ENCODE measurements around the gene PRUNE2.

PRUNE2 gene

DNA sequence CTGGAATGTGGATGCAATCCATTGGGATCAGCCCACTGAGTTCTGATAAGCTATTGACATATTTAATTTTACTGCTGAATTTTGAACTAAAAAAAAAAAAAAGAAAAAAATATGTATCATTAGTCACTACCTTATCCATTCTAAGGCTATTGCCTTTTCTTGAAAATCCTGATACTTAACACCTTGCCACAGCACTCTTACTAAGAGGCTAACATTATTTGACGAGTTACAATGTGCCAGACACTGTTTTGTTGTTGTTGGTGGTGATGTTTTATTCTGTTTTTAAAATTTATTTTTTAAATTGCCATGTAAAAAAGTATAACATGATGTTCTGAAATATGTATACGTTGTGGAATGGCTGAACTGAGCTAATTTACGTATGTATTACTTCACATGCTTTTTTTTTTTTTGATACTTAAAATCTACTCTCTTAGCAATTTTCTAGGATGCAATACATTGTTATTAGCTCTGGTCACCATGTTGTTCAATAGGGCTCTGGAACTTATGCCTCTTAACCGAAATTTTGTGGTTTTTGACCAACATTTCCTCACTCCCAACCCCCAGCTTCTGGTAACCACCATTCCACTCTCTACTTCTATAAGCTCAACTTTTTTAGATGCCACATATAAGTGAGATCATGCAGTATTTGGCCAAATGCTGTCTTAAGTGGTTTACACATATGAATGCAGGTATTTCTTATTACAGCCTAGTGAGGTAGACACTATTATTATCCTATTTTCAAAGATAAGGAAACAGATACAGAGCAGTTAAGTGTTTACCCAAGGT, 276.5 kb downstream of the PRUNE2 start:
- no peak for DNase-seq (ENCODE audit: low read depth, low spot score)

DNA sequence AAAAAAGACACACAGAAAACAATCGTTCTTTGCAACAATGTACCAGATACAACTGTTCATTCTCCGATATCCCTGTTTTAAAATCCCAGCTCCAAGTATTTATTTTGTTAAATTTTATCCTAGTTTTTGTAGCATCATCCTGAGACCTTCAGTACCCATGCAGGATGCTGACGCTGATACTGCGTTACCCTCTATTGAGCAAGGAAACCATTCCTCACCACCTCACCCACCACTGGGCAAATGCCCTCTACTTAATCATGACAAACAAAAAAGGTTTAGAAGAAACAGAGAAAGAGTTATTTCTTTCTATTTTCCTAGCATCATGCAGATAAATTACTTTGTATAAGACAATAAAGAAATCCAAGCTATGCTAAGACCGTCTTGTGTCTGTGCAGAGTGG, 277.8 kb downstream of the PRUNE2 start:
- DNase-seq (ENCODE audit: low read depth, low spot score) = no peak

DNA sequence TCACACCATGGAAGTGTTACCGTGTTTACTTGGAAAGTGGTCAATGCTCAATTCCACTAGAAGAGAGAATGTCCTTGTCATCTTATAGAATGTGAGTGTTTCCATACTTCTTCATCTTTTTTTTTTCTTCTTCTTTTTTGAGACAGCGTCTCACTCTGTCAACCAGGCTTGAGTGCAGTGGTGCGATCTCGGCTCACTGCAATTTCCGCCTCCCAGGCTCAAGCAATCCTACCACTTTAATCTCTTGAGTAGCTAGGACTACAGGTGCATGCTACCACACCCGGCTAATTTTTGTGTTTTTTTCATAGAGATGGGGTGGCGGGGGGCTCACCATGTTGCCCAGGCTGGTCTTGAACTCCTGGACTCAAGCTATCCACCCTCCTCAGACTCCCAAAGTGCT, 278.9 kb downstream of the PRUNE2 start:
- DNase-seq (ENCODE audit: low read depth, low spot score) = no peak

DNA sequence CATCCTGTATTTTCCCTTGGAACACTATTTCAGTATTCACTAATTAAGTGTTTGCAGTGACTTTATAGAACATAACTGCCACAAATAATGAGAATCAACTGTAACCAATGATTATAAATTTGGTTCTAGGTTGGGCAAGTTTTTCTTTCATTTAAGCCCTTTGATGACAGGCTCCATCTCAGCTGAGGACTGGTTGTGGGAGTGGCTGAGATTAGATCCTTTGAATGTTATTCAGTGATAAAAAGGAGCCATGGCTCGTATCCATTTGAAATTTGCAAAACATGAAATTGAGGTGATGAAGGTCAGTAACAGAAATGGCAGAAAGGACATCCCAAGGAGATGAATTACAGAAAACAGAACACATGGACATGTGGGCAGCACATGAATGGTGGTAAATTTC, 279.8 kb downstream of the PRUNE2 start:
- no peak for DNase-seq (ENCODE audit: low read depth, low spot score)

DNA sequence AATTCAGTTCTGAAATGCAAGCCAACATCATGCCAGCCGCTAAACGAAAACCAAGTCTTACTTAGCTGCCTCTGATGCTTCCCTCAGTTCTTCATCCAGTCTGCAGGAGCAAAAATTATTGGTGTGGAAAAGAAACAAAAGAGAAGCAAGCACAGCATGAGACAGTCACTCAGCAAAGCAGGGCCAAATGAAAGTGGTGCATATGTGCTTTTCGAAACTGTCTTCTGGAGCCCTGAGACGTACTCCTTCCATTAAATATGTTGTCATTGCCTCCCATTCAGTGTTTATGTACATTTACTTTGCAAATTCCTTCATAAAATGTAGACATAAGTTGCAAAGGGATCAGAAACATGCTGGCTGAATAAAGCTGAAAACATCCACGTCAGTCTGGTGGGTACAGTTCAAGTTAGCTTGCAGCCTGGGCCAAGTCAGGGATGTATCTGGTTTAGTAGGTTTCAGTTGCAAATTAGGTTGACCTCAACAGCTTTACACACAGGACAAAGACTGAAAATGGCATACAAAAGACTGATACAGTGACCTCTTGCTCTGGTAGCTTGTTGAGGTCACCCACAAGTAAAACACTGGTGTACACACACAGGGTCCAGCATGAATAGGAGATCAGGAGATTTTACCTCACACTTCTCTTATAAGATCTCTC, 281.4 kb downstream of the PRUNE2 start:
- no peak for DNase-seq (ENCODE audit: low read depth, low spot score)

DNA sequence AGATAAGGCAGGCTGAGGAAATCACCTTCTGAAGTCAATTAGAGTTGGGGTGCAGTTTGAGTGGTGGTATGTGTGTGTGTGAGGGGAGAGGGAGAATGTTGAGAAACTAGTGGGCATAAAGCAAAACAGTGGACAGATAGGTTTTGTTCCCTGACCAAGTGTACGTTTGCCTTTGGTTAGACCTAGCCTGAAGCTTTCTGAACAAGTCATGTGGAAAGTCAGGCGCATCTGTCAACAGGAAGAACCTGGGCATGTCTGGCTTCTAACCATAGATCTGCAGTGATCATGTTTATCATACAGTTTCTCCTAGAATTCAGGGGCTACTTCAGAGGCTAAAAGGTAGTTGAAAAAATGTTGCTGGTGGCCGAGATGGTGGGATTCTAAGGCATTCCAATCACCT, 284.9 kb downstream of the PRUNE2 start:
- no peak for DNase-seq (ENCODE audit: low read depth, low spot score)

DNA sequence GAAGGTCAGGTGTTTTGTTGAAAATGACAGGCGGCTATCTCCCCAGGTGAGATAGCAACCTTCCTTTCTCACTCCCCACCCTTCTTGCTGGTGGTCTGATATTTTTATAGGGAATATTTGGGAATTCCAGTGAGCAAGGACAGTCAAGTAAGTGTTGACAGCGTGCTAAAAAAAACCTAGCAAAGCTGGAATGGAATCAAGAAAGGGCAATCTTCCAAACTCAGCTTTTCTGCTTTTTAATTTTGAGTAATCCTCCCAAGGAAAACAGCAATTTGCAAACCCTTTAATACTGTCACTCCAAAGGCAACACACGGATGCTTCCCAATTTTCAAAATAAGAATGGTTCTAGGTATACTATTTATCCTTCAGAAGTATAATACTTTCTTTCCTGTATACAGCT, 285.3 kb downstream of the PRUNE2 start:
- DNase-seq (ENCODE audit: low read depth, low spot score) = no peak

DNA sequence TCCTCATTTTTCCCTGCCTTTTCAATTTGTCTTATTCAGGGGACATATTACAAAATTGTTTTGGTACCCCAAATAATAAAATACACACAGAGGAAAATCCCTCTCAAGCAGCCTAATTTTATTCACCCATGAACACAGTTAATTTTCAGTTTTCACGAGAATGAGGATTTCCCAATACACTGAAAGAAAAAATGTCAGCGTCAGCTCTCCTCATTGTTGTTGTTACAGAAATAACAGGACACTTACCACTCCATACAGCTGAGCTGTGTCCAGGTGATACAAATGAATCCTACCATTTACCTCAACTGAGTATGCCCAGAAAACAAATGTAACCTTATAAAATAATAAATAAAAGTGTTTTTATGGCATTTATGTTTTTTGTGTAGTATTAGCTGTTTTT, 286.3 kb downstream of the PRUNE2 start:
- no peak for DNase-seq (ENCODE audit: low read depth, low spot score)

DNA sequence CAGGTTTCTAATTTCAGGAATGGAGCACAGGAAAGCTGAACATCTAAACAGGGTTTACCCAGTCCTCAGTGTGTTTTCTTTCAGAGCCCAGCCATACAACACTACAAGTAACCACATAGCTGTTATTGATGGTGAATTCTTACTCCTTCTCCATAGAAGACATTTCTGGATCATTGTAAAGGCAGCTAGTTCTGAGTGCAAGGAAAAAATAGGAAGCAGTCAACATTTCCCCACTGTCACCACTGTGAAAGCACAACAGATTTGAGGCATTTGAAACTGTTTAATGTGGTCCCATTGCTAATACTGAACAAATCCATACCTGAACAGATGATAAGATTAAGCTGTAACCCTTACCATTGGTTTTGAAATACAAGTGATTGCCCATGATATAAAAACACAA, 286.7 kb downstream of the PRUNE2 start:
- no peak for DNase-seq (ENCODE audit: low read depth, low spot score)

DNA sequence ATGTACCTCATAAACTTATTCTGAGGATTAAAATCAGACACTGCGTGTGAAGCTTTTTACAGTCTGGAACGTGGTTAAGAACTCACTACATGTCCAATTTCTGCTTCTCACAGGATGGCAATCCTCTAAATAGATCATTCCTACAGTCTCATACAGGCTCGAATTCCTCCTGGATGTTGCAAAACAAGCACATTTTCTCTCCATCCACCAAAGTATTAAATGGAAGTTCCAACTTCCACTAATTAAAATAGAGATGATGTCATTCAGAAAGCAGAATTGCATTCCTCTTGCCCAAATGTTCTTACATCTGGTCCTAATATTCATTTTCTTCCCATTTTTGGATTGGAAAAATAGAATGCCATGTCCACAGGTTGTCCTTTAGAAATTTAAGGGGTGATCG, 287.2 kb downstream of the PRUNE2 start:
- DNase-seq (ENCODE audit: low read depth, low spot score) = no peak

DNA sequence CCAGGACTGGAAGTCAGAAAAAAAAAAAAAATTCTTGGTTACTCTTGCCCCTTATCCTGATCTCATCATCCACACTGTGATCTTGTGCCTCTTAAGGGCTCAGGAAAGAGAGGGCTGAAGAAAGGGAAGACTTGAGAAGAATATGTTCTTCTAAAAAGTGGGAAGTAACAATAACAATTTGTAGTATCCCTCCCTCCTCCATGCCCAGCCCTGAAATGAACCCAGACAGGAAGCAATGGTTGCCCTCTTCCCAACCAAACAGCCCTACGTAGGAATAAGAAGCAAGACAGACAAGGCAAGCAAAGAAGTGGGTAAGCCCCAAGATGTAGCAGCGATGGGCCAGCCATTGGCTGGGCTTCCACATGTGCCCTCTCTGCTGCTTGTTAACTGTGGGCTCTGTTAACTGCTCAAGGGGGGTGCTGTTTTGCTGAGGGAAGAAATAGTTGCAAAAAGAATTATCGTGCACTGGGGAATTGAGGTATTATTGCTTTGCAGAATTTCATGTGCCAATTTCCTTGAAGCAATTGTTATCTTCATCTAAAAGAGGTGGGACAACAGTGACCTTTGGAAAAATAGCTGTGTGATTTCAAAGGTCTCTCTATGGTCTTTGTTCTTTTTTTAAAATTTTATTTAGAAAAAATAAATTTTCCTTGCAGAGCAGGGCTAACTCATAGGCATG, 288.3 kb downstream of the PRUNE2 start:
- DNase-seq (ENCODE audit: low read depth, low spot score) = no peak

DNA sequence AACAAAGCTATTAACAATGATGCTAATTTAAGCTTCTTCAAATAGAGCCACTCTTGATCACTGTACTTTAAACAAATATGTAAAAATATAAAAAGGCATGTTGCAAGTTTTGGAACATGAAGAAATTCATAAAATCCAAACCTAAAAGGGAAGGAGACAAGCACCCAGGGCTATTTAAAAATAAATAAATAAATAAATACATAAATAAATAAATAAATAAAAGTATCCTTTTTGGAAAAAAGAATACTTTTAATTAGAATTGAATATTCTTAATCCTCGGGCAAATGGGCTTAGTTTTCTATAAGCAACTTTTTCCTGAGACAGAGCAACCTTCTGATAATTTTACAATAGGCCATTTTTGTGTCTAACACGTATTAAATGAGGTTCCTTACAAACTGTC, 289.1 kb downstream of the PRUNE2 start:
- DNase-seq (ENCODE audit: low read depth, low spot score) = no peak

DNA sequence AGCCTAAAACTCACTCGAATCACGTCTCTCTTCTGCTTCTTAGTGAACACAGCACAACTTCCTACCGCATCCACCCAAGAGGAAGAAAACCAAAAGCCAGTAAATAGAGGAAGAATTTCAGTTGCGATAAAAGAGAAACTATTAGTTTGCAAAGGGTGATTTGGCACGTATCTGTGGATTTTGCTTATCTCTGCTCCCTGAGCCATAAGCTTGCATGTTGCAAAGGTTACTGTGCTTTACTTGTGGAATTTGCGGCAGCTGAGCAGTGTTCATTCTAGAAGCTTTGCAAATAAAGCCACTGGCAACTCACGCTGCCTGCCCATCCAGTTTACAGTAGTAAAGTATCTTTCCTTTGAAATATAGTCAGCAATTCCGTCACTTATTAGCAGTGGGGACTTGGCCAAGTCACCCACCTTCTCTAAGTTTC, 290.7 kb downstream of the PRUNE2 start:
- DNase-seq (ENCODE audit: low read depth, low spot score) = no peak

DNA sequence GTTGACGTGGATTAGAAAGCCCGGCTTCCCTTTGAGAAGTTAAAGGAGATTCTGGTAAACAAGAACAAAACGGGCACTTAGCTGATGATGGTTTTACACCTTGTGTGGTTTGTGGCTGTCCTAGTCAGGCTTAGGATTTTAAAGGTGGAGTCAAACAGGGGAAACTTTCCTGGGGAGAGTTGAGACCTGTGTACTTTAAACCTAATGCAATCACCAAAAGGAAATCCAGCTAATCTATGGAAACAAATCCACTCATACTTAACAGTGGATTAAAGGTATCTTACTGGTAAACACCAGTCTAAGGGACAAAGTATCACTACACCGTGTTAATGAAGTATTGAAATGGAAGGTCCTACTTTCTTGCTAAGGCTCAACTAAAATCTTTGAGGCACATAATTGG, 291.9 kb downstream of the PRUNE2 start:
- DNase-seq (ENCODE audit: low read depth, low spot score) = no peak

DNA sequence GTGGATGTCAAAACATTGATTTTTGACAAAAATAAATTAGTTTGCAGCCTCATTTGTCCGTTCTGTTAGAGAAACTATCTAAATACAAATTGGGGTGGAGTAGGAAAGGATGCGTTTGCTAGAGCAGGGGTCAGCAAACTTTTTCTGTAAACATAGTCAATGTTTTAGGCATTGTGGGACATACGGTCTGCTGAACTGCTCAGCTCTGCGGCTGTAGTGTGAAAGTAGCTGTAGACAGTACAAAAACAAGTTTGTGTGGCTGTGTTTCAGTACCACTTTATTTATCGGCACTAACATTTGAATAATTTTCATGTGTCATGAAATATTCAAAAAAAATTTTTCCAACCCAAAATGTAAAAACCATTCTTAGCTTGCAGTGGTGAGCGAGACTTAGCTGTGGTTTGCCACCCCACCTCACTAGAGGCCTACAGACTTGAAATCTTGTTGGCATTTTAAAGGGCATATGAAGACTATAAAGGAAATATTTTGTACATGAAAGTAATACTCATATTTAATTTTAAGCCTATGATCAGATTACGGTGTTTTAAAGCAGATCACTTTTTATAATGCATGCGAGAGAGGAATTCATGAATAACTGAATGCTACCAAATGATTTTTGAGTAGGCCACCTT, 292.6 kb downstream of the PRUNE2 start:
- no peak for DNase-seq (ENCODE audit: low read depth, low spot score)

DNA sequence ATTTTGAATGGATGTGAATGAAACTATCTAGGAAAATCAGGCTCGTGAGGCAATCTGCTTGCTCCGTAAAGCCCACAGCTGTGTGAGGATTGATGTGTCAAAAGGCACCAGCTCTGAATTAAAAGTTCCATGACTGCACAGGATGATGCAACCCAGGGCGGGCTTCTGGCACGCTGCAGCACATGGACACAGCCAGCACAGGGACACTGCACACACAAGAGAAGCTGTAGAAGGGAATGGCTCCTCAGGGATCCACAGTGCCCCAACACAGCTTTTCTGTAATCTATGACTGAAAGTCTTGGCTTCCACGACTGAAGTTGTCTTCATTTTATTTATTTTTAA, 295.9 kb downstream of the PRUNE2 start:
- DNase-seq (ENCODE audit: low read depth, low spot score) = no peak

DNA sequence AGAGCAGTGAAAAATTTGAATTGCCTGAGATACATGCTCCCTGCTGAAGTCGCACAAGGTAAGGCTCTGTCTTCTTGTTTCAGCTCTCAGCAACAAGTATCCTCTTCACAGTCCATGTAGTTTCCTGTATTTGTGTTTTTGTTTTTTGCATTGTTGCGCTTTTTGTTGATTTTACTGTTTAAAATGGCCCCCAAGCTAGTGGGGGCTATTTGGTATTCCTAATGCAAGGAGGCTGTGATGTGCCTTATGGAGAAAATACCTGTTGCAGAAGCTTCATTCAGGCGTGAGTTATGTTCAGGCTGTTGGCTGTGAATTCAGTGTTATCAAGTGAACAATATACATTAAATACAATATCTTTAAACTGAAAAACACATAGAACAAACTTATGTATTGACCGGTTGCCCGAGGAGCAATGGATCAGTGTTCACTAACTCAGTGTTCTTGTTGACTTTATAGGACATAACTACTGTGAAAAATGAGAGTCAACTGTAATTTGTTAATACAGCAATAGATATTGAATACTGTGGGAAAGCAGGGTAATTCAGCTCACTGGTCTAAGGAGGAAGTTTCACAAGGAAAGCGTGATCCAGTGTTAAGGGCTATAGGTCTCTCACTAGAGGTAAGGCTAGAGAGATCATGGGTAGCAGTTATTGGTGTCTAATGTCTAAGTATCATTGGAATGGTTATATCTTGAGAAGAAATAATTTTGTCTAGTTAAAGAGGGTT, 296.5 kb downstream of the PRUNE2 start:
- no peak for DNase-seq (ENCODE audit: low read depth, low spot score)

DNA sequence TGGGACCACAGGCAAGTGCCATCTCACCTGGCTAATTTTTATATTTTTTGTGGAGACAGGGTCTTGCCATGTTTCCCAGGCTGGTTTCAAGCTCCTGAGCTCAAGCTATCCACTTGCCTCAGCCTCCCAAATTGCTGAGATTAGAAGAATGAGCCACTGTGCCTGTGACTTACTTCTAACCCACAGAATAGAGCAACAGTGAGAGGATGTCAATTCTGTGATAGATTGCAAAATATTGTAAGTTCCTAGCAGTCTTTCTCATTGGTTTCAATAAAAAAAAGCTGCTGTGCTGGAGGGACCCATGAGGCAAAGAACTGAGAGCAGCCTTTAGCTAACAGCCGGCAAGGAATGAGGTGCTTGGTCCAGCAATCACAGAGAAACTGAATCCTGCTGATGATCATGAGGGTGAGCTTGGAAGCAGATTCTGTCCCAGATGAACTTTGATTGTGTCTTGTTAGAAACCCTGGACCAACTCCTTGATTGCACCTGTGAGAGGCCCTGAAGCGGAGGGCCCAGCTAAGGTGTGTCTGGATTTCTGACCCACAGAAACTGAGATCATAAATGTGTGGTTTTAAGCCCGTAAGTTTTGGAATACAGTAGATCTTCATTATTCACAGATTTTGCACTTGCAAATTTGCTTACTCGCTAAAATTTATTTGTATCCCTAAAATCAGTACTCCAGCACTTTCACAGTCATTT, 297.2 kb downstream of the PRUNE2 start:
- DNase-seq (ENCODE audit: low read depth, low spot score) = no peak

DNA sequence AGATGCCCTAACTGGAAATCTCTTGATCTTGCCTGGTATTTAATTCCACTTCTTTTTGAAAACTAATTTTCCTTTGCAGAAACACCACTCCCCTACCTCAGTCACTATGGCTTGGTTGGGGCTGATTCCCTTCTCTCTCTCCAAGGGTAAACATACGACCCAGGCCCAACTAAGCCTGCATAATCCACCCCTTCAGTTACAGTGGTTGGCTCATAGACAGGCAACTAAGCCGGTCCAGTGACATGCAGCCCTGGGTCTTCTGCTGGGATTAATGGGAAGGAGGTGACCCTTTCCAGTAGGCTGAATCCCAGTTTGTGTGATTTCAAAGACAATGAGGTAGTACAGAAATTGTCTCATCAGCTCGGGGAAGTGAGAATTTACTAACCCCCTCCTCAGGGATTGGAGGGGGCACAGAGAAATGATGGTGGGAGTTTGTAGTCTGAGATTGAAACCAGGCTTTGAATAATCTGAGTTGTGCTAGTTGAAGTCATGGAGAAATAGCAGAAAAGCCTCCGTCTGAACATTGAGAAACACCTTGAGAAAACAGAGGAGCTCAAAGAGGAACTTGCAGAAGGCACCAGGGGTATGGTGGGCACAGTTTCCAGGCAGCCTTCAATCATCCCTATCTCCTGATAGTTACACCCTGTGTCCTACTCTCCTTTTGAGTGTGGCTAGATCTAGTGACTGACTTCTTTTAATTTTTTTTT, 298.0 kb downstream of the PRUNE2 start:
- DNase-seq (ENCODE audit: low read depth, low spot score) = no peak

DNA sequence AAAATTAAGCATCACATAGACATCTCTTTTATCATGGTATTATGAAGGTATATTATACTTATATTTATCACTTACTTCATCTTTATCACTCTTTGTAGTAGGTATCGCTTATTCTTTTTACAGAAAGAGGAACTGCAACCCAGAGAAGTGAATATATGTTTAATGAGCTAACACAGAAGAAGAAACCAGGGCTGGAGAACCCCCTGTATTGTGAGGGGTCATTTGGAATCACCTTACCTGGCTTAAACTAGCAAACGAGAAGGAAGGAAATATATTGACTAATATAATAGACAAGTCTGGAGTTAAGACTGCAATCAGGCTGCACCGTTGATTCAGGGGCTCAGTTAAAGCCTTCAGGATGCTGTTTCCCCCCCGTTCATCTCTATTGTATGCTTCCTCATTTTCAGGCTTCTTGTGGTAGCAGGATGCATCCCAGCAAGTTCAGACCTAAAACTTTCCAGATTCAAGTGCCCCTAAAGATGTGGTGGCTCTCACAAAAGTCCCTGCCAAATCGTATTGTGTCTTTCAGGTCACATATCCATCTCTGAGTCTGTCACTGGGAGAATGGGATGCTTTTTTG, 300.5 kb downstream of the PRUNE2 start:
- DNase-seq (ENCODE audit: low read depth, low spot score) = no peak

Data from brain pericyte (primary cell).